Prostate gland (tissue), 2 donors: ENCODE measurements around the gene TP53RK. TPM values are rescaled to one million over a fixed set of nuclear protein-coding genes. Genes with fewer than 3 reads are reported as not detected.
A peak's percentile ranks its signal among the peaks of the same experiment; 100 is the strongest.

Source experiments
- DNase-seq: peaks from one replicate; pipeline ENCODE4 v3.0.0-alpha.2; 2019; ENCODE audit warnings: low spot score
- H3K27ac ChIP-seq, 2 donors: fragments of 200-600 bp; sonication (generic); 2 replicates each; pipeline ENCODE4 v1.5.1; 2017 to 2019
- H3K27me3 ChIP-seq: fragments of 200-600 bp; sonication (generic); replicated peaks from 2 replicates; pipeline ENCODE4 v1.5.1; 2019; ENCODE audit not compliant: insufficient read depth
- H3K36me3 ChIP-seq, 2 donors: fragments of 200-600 bp; sonication (generic); 1 replicate in 1 of 2; 2 replicates in 1 of 2; pipeline versions ENCODE4 v1.5.1 to v1.8.1; 2017 to 2019
- H3K4me1 ChIP-seq: fragments of 200-600 bp; sonication (generic); replicated peaks from 2 replicates; pipeline ENCODE4 v1.5.1; 2019
- H3K4me3 ChIP-seq, 2 donors: fragments of 200-600 bp; sonication (generic); 2 replicates each; pipeline ENCODE4 v1.5.1; 2017 to 2019
- H3K9me3 ChIP-seq: fragments of 200-600 bp; sonication (generic); 2 replicates; pipeline ENCODE4 v1.5.1; 2017
- POLR2A ChIP-seq: fragments of 450-650 bp; IDR thresholded peaks from one replicate; pipeline ENCODE4 v1.6.1; 2016; ENCODE audit warnings: antibody characterized with exemption, mild to moderate bottlenecking
- POLR2AphosphoS5 ChIP-seq: sonication (generic); formaldehyde crosslinking; IDR thresholded peaks from one replicate; pipeline ENCODE4 v1.6.1; 2017; ENCODE audit warnings: antibody characterized with exemption
- WGBS: methylation state at CpG from one replicate; pipeline ENCODE4 v1.1.5; 2018; 5-methylcytosine and 5-hydroxymethylcytosine counted together
- intact Hi-C: fragments of 100-400 bp; cut with DNase I; formaldehyde crosslinking; loops from one replicate; pipeline ENCODE4 v1.14.2; 2022
- total RNA-seq, 2 donors: library from RNA; depleted of rRNA; stranded (reverse); fragments of >200 nt; gene quantifications; one replicate each; pipeline ENCODE4 v1.1.0, GENCODE V29; 2016
- TF ChIP-seq, protein P1 (sequence below), 4 experiments: fragments of 200-600 bp in 2 of 4; fragments of 450-650 bp in 2 of 4; sonication (generic) in 2 of 4; IDR thresholded peaks; 1 replicate in 3 of 4; 2 replicates in 1 of 4; pipeline ENCODE4 v1.5.1; 2016 to 2019; ENCODE audit warnings: antibody characterized with exemption in 4 of 4, mild to moderate bottlenecking in 2 of 4, moderate library complexity in 2 of 4

The TP53RK gene
- total RNA-seq, 2 donors from 2014 or later, result 23.2 to 29.6 TPM

DNA sequence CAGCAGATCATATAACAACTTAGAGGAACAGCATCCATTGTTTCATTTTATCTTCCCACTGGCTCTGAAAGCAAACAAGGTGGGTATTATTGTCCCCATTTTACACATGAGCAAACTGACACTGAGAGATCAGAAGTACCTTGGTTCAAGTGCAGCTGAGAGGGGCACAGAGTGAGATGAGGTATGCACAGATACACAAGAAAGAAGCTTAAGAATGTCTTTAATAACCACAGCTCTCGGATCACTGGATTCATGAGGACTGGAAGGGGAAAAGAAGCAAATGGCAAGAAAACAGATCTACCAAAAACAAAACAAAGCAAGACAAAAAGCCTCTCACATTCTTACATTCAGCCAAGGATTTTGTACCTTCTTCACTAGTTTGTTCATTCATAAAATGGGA is 30.8 kb upstream of the TP53RK start:
- Histone ChIP-seq H3K9me3 (no peaks in the 10 kb centered on the region), H3K36me3 (no peaks in the 10 kb centered on the region), H3K4me1 (peaks cover 7% of the 10 kb centered on the region), H3K4me3 (no peak overlapping the region), H3K27me3 (no peaks in the 10 kb centered on the region), H3K27ac (no peak overlapping the region)
- WGBS, result 97% methylated on average over 1 of the region's 1 CpG
- DNase-seq, result no peak
- TF ChIP-seq, protein P1, sequence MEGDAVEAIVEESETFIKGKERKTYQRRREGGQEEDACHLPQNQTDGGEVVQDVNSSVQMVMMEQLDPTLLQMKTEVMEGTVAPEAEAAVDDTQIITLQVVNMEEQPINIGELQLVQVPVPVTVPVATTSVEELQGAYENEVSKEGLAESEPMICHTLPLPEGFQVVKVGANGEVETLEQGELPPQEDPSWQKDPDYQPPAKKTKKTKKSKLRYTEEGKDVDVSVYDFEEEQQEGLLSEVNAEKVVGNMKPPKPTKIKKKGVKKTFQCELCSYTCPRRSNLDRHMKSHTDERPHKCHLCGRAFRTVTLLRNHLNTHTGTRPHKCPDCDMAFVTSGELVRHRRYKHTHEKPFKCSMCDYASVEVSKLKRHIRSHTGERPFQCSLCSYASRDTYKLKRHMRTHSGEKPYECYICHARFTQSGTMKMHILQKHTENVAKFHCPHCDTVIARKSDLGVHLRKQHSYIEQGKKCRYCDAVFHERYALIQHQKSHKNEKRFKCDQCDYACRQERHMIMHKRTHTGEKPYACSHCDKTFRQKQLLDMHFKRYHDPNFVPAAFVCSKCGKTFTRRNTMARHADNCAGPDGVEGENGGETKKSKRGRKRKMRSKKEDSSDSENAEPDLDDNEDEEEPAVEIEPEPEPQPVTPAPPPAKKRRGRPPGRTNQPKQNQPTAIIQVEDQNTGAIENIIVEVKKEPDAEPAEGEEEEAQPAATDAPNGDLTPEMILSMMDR (IDR thresholded peaks at IDR 0.05), result no peak
- no peak for TF ChIP-seq POLR2AphosphoS5
- TF ChIP-seq POLR2A, result no peak
- intact Hi-C loops, result no loop called here

DNA sequence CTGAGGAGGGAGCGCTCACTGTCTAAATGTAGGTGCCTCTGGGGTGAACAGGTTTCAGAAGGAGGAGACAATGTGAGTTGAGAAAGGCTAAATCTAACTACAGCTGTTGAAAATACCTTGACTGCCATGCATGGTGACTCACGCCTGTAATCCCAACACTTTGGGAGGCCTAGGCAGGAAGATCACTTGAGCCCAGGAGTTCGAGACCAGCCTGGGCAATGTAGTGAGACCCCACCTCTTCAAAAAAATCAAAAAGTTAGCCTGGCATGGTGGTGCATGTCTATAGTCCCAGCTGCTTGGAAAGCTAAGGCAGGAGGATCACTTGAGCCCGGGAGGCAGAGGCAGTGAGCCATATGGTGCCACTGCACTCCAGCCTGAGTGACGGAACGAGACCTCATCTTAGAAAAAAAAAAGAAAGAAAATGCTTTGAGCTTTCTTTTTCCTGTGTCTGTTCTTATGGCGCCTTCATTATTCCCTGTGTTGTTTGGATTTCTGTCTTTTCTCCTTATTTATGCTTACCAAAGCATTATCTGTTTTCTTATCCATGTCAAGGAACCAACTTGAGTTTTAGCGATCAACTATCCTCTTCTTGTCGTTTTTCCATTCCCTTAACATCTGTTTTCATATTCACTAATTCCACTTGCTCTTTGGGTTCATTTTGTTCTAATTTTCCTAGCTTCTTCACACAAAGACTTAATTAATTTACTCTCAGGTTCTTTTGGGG is 28.7 kb upstream of the TP53RK start:
- no peaks in the 10 kb centered on the region for H3K9me3 ChIP-seq
- TF ChIP-seq, protein P1 (IDR thresholded peaks at IDR 0.05), result no peak
- TF ChIP-seq POLR2AphosphoS5, result no peak
- no peak for TF ChIP-seq POLR2A
- intact Hi-C loops, result no loop called here
- no peak for DNase-seq
- H3K36me3 ChIP-seq, result no peaks in the 10 kb centered on the region
- H3K27ac ChIP-seq, result no peak overlapping the region
- WGBS, result 85% methylated on average over 9 of the region's 9 CpGs
- H3K4me3 ChIP-seq, result no peak overlapping the region
- H3K4me1 ChIP-seq, result peaks cover 13% of the 10 kb centered on the region
- H3K27me3 ChIP-seq, result no peaks in the 10 kb centered on the region

- H3K4me3 ChIP-seq, result no peak overlapping the region
- TF ChIP-seq, protein P1 (IDR thresholded peaks at IDR 0.05), result peak in 3 of 4 experiments; percentile 8 to 39 (median 12)
- TF ChIP-seq POLR2AphosphoS5 (peak; percentile 93), POLR2A (no peak)
- H3K27me3 ChIP-seq, result no peaks in the 10 kb centered on the region
- H3K36me3 ChIP-seq, result no peaks in the 10 kb centered on the region
- intact Hi-C loops, result no loop called here
- DNase-seq, result peak; percentile 87
- H3K4me1 ChIP-seq, result peaks cover 16% of the 10 kb centered on the region
- peak overlapping the region; percentile 54 to 76 for H3K27ac ChIP-seq
- WGBS, result 19% methylated on average over 4 of the region's 4 CpGs
- no peaks in the 10 kb centered on the region for H3K9me3 ChIP-seq
Observed at GRCh38 chr20:46715292-46715756, 26.1 kb upstream of the TP53RK start.

DNA sequence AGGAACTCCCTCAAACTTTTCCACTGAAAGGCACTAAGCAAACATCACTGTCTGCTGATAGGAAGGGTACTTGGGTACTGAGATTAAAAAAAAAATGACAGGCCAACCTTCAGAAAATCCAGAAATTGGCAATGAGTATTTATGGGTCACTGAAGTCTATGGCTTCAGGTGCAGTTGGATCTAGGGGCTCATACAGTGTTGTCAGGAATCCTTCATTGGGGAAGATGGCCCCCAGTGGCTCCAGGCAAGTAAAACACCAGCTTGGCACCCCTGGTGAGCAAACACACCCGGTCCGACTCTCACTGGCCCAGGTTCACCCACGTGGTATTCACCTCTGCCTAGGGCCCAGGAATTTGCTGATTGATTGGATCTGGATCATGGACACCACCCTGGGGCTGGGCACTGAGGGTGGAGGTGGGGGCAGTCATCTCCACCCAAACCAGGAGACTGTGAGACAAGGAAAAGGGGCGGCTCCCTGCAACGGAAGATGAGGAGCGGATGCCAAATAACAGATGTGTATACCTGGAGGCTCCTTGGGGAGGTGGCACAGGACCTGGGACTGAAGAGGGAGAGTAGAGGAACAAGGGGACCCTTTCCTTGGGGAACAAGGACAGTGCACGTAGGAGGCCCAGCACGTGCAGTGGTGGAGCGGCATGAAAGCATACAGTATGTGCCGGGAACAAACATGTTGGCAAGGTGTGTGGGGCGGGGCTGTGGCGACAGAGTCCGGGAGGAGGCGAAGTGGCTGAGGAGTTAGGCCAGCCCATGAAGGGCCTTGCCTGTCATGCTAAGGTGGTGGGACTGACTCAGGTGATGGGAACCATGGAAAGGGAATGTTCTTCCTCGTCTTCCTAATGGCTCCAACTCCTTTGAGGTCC is 25.0 kb upstream of the TP53RK start:
- no peaks in the 10 kb centered on the region for H3K27me3 ChIP-seq
- no peaks in the 10 kb centered on the region for H3K36me3 ChIP-seq
- WGBS, result 67% methylated on average over 15 of the region's 15 CpGs
- TF ChIP-seq, protein P1 (IDR thresholded peaks at IDR 0.05), result no peak
- TF ChIP-seq POLR2A (no peak), POLR2AphosphoS5 (peak; percentile 45)
- no peak overlapping the region for H3K4me3 ChIP-seq
- H3K9me3 ChIP-seq, result no peaks in the 10 kb centered on the region
- peak overlapping the region; percentile 54 to 76 for H3K27ac ChIP-seq
- DNase-seq, result peak; percentile 64
- H3K4me1 ChIP-seq, result peaks cover 16% of the 10 kb centered on the region
- intact Hi-C loops, result no loop called here
